HG02678 (cell line): ENCODE results near the gene CERS4.
"Not testable (repeated sequence)": the region's sequence is repeated elsewhere in the genome, so short reads cannot be mapped to it uniquely, and the experiment has no call there.

Source experiments
- ATAC-seq: cut with Tn5 transposase; IDR thresholded peaks from one replicate; pipeline ENCODE4 v1.9.1; 2021; ENCODE audit warnings: mild to moderate bottlenecking, moderate library complexity; ENCODE audit not compliant: unreplicated experiment

Gene CERS4

GRCh38 chr19:8261347-8261746 is 52.2 kb downstream of the CERS4 start:
- ATAC-seq: no peak

DNA sequence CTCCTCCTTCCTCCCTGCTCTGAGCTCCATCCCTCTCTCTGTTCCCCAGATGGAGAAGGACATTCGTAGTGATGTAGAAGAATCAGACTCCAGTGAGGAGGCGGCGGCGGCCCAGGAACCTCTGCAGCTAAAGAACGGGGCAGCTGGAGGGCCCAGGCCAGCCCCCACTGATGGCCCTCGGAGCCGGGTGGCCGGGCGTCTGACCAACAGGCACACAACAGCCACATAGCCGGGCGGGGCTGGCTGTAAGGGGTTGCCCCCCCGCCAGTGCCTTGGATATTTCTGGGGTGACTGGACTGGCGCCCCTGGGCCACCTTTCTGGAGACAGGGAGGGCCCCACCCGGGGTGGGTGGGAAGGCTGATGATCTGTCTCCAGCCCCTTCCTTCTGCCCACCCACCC is 52.7 kb downstream of the CERS4 start:
- no peak for ATAC-seq

GRCh38 chr19:8262431-8262830 is 53.3 kb downstream of the CERS4 start:
- ATAC-seq: no peak

GRCh38 chr19:8264248-8264647 is 55.1 kb downstream of the CERS4 start:
- not testable (repeated sequence) for ATAC-seq

DNA sequence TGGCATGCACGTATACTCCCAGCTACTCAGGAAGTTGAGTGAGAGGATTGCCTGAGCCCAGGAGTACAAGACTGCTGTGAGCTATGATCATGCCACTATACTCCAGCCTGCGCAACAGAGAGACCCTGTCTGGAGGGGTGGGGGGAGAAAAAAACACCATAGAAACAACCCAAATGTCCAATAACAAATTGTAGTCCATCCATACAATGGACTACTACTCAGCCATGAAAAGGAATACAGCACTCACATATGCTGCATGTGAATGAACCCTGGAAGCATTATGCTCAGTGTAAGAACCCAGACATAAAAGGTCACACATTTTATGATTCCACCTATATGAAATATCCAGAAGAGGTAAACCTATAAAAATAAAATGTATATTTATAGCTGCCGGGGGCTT is 56.7 kb downstream of the CERS4 start:
- no peak for ATAC-seq

DNA sequence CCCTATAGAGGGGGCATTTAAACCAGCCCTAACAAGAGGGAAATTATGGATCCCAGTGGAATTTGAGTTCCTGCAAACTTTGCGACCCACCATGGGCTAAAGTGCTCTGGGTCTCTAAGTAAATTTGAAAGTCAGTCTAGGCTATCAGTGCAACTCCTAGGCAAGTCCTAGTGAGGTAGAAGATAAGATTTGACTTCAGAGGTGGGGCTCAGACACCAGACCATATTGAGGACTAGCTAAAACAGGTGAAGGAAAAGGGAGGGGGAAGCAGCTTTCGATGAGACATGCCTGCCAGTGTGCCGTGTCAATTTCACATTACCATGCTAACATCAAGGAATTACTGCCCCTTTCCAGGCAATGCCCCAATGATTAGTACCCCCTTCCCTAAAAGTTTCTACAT is 60.6 kb downstream of the CERS4 start:
- no peak for ATAC-seq

DNA sequence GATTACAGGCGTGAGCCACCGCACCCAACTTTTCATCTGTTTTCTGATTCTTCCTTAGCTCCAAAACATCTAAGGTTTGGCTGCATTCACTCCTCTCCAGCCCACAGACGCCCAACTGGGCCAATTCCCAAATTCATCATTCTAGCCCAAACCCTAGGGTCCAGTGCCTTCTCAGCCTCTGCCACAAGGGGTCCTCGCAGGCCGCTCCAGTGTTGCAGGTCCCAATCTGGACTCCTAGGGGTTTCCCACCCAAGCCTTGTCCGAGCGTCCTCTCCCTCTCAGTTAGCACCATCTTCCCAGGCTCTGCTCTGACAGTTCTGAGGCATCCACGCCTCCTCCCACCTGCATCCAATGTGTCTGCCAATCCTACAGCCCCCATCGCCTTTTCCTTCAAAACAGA is 67.3 kb downstream of the CERS4 start:
- ATAC-seq: not testable (repeated sequence)

- not testable (repeated sequence) for ATAC-seq
These were observed 82.2 kb downstream of the CERS4 start for GRCh38 chr19:8291337-8291736.

DNA sequence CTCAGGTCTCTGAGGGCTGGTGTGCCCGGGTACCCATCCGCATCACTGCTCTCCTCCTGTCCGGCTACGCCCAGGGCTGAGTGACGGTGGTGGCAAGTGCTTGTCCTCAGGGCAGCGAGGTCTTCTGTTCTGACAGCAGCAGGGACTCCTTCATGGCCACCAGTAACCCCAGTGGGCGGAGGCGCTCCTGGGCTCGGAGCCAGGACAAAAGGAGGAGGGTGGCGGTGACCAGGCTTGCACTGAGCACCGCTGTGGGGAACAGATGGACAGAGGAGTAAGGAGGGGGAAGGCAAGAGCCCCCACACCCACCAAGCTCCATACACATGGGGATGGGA is 93.2 kb downstream of the CERS4 start:
- no peak for ATAC-seq

DNA sequence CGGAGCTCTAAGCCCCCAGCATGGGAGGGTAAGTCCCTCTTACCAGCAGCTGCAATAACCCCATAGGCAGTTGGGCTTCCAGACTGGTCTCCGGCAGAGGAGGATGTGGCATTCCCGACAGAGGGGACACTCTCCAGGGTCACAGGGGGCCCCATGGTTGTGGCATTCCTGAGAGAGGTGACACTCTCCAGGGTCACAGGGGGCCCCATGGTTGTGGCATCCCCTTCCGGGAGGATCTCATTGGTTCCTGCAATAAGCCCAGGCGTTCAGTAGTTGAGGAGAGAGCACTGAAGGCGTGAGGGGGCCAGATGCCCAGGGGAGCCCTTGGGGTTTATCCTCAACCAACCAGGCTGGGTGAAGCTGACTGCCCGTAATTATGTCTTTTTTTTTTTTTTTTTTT is 93.6 kb downstream of the CERS4 start:
- ATAC-seq: no peak

GRCh38 chr19:8304841-8305621 is 95.9 kb downstream of the CERS4 start:
- ATAC-seq: no peak

- no peak for ATAC-seq
These were observed 96.6 kb downstream of the CERS4 start for GRCh38 chr19:8305798-8306197.

DNA sequence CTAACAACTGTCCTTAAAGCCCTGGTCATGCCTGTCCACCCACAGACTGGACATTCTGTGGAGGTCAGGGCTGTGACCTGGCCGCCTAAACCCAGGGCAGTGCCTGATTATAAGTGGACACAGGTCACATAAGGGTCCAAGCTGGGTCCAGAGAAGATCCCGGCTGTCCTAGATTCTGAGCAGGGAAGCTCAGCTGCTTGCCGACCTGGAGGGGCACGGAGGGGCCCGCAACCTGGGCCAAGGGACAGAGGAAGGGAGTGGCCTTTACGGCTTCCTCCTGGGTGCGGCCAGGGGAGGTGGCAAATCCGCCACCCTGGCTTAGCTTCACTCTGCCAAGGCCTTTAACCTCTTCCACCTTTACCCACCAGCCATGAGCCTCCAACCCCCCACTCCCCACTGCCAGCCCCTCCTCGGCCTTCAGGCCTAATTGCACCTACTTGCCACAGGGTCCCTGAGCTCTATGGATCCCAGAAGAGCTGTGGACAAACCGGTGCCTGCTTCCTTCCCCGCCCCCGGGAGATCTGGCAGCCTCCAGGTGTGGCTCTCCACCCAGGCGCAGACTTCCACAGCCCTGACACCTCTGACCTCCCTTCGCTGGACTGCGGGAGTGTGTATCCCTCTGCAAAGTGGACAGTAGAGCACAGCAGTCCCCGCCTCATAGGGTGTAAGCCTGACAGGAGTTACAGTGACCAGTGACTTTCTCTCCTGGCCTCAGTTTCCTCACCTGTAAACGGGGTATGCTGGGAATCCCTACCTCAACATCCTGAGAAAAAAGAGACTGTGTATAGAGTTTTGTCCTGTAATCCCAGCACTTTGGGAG is 97.3 kb downstream of the CERS4 start:
- no peak for ATAC-seq

DNA sequence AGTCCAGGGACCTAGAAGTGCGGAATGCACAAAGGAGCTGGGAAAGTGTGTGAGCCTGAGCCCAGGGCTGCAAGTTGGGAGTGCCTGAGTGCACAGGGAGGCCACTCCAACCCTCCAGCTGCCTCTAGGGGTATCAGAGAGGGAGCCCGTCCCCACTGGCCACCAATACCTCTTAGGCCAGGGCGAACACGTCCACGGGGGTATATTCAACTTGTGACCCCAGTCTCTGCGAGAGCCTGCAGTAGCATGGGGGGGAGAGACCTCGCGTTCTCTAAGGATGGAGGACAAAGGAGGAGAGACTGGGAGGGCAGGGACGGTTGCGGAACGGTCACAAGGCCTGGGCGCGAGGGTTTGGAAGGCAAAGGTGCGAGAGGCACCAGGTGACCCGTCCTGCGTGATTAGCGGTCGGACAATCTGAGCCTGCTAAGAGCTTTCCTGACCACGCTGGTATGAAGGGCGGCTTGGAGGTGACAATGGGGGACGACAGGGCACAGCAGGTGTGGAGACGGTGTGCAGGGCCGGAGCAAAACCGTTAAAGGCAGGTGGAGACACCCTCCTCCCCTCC is 98.3 kb downstream of the CERS4 start:
- ATAC-seq: no peak

DNA sequence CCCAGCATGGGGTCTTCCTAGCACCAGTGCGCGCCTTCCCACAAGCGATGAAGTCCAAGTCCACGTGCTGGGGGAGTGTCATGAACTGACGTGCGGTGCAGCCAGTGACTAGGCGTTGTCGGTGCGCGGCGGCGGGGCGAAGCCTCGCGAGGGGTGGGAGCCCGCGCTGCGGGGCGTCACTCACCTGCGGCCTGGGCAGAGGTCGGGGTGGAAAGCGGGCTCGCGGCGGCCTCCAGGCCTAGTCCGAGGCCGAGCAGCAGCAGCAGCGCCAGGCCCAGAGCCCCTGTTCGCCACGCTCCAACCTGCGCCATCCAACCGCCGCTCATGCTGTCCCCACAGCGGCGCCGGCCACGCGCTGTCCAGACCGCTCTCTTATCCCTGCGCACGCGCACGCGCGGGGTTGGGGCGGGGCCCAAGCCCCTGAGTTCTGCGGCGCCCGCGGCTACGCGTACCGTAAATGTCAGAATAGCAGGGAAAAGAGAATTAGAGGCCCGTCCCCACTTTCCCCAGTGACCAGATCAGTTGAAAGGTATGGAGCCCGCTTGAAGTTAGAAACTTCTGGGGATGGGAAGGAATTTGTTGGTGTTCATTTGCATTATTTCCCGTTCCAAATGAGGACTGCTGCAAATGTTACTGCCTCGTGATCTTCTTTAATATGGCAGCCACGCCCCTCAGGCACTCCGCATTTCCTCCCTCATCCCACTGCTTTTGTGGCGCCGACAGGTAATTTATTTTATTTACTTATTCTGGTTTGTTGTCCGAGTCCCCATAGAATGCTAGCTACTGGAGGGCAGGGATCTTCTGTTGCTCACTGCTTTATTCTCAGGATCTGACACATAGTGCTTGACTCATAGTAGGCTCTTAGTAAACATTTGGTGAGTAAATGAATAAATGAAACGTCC is 99.0 kb downstream of the CERS4 start, which contains the start of gene CD320:
Gene CD320, minus strand, starts transcription at position 394 of the 902 bp plus-strand sequence. Its CDS starts 68 bp downstream, at position 326.
- peak; percentile 90 for ATAC-seq

DNA sequence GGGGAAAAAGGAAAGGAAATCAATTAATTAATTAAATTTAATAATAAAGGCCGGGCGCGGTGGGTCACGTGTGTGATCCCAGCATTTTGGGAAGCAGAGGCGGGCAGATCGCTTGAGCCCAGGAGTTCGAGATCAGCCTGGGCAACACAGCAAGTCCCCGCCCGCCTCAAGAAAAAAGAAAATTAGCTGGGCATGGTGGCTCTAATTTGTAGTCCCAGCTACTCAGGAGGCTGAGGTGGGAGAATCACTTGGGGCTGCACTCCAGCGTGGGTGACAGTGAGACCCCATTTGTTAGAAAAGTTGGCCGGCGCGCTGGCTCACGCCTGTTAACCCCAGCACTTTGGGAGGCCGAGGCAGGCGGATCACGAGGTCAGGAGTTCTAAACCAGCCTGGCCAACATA is 99.7 kb downstream of the CERS4 start:
- no peak for ATAC-seq

GRCh38 chr19:8310342-8311055 is 101.3 kb downstream of the CERS4 start:
- no peak for ATAC-seq

- ATAC-seq: no peak
These were observed 102.5 kb downstream of the CERS4 start for GRCh38 chr19:8311461-8312260.
